Prostate gland (tissue), 2 donors: ENCODE measurements around the gene CTSD. TPM values are rescaled to one million over a fixed set of nuclear protein-coding genes. Genes with fewer than 3 reads are reported as not detected.

Experiments used
- DNase-seq: peaks from one replicate; pipeline ENCODE4 v3.0.0-alpha.2; 2019; ENCODE audit warnings: low spot score
- H3K27ac ChIP-seq, 2 donors: fragments of 200-600 bp; sonication (generic); 2 replicates each; pipeline ENCODE4 v1.5.1; 2017 to 2019
- H3K27me3 ChIP-seq: fragments of 200-600 bp; sonication (generic); replicated peaks from 2 replicates; pipeline ENCODE4 v1.5.1; 2019; ENCODE audit not compliant: insufficient read depth
- H3K36me3 ChIP-seq, 2 donors: fragments of 200-600 bp; sonication (generic); 1 replicate in 1 of 2; 2 replicates in 1 of 2; pipeline versions ENCODE4 v1.5.1 to v1.8.1; 2017 to 2019
- H3K4me1 ChIP-seq: fragments of 200-600 bp; sonication (generic); replicated peaks from 2 replicates; pipeline ENCODE4 v1.5.1; 2019
- H3K4me3 ChIP-seq, 2 donors: fragments of 200-600 bp; sonication (generic); 2 replicates each; pipeline ENCODE4 v1.5.1; 2017 to 2019
- H3K9me3 ChIP-seq: fragments of 200-600 bp; sonication (generic); 2 replicates; pipeline ENCODE4 v1.5.1; 2017
- CTCF ChIP-seq, 4 experiments: fragments of 200-600 bp in 2 of 4; fragments of 450-650 bp in 2 of 4; sonication (generic) in 2 of 4; IDR thresholded peaks; 1 replicate in 3 of 4; 2 replicates in 1 of 4; pipeline ENCODE4 v1.5.1; 2016 to 2019; ENCODE audit warnings: antibody characterized with exemption in 4 of 4, mild to moderate bottlenecking in 2 of 4, moderate library complexity in 2 of 4
- POLR2A ChIP-seq: fragments of 450-650 bp; IDR thresholded peaks from one replicate; pipeline ENCODE4 v1.6.1; 2016; ENCODE audit warnings: antibody characterized with exemption, mild to moderate bottlenecking
- POLR2AphosphoS5 ChIP-seq: sonication (generic); formaldehyde crosslinking; IDR thresholded peaks from one replicate; pipeline ENCODE4 v1.6.1; 2017; ENCODE audit warnings: antibody characterized with exemption
- WGBS: methylation state at CpG from one replicate; pipeline ENCODE4 v1.1.5; 2018; 5-methylcytosine and 5-hydroxymethylcytosine counted together
- intact Hi-C: fragments of 100-400 bp; cut with DNase I; formaldehyde crosslinking; loops from one replicate; pipeline ENCODE4 v1.14.2; 2022
- total RNA-seq, 2 donors: library from RNA; depleted of rRNA; stranded (reverse); fragments of >200 nt; gene quantifications; one replicate each; pipeline ENCODE4 v1.1.0, GENCODE V29; 2016

CTSD gene
- total RNA-seq, 2 donors from 2014 or later = 497 to 983 TPM

GRCh38 chr11:1733716-1734640 is 29.7 kb downstream of the CTSD start:
- intact Hi-C loops = no loop called here
- Histone ChIP-seq H3K9me3 (no peaks in the 10 kb centered on the region), H3K27me3 (peaks cover 10% of the 10 kb centered on the region), H3K27ac (no peak overlapping the region), H3K36me3 (no peaks in the 10 kb centered on the region), H3K4me3 (no peak overlapping the region), H3K4me1 (no peaks in the 10 kb centered on the region)
- TF ChIP-seq CTCF (IDR thresholded peaks at IDR 0.05) = no peak
- no peak for TF ChIP-seq POLR2A
- TF ChIP-seq POLR2AphosphoS5 = no peak
- WGBS = 79% methylated on average over 28 of the region's 28 CpGs
- no peak for DNase-seq

GRCh38 chr11:1733009-1733715 is 30.6 kb downstream of the CTSD start:
- intact Hi-C loops = no loop called here
- TF ChIP-seq POLR2A = no peak
- TF ChIP-seq CTCF (IDR thresholded peaks at IDR 0.05) = no peak
- Histone ChIP-seq H3K4me1 (no peaks in the 10 kb centered on the region), H3K9me3 (no peaks in the 10 kb centered on the region), H3K4me3 (no peak overlapping the region), H3K27me3 (peaks cover 11% of the 10 kb centered on the region), H3K36me3 (no peaks in the 10 kb centered on the region), H3K27ac (no peak overlapping the region)
- WGBS = 82% methylated on average over 13 of the region's 14 CpGs
- DNase-seq = no peak

- TF ChIP-seq CTCF (IDR thresholded peaks at IDR 0.05) (no peak), POLR2AphosphoS5 (no peak), POLR2A (no peak)
- Histone ChIP-seq H3K4me3 (no peak overlapping the region), H3K36me3 (no peaks in the 10 kb centered on the region), H3K4me1 (no peaks in the 10 kb centered on the region), H3K27me3 (peaks cover 13% of the 10 kb centered on the region), H3K9me3 (no peaks in the 10 kb centered on the region), H3K27ac (no peak overlapping the region)
- 20% methylated on average over 13 of the region's 13 CpGs for WGBS
- intact Hi-C loops = no loop called here
- DNase-seq = no peak
Observed at GRCh38 chr11:1732418-1733008, 31.2 kb downstream of the CTSD start.

- H3K27me3 ChIP-seq = peaks cover 13% of the 10 kb centered on the region
- no peaks in the 10 kb centered on the region for H3K4me1 ChIP-seq
- intact Hi-C loops = no loop called here
- WGBS = 88% methylated on average over 5 of the region's 5 CpGs
- no peaks in the 10 kb centered on the region for H3K36me3 ChIP-seq
- H3K4me3 ChIP-seq = no peak overlapping the region
- H3K9me3 ChIP-seq = no peaks in the 10 kb centered on the region
- no peak for DNase-seq
- TF ChIP-seq POLR2AphosphoS5 (no peak), POLR2A (no peak), CTCF (IDR thresholded peaks at IDR 0.05) (no peak)
- H3K27ac ChIP-seq = no peak overlapping the region
Observed at GRCh38 chr11:1731451-1732059, 32.2 kb downstream of the CTSD start.
